Activated naive CD4-positive, alpha-beta T cell treated with anti-CD3 and anti-CD28 coated beads, Interleukin-2, amount 10 ng/mL, durations not matched to agents 7 days and 5 days (primary cell): ENCODE measurements around the gene CD44.

ENCODE experiments used
- CTCF ChIA-PET: fragments of 350-600 bp; sonication (Branson Sonifier 250); formaldehyde crosslinking; loops from one replicate; lab custom pipeline; 2021; ENCODE audit warnings: antibody characterized with exemption; lab: Charles Lee
- DNase-seq: peaks from one replicate; pipeline ENCODE4 v3.0.0-alpha.2; 2020
- H3K27ac Mint-ChIP-seq: one replicate; pipeline ENCODE4 v1.8.0; 2021; ENCODE audit warnings: mild to moderate bottlenecking, moderate library complexity, mixed read lengths
- H3K27me3 Mint-ChIP-seq: one replicate; pipeline ENCODE4 v1.8.0; 2021; ENCODE audit warnings: mild to moderate bottlenecking, mixed read lengths
- H3K36me3 Mint-ChIP-seq: one replicate; pipeline ENCODE4 v1.8.0; 2021; ENCODE audit warnings: mixed read lengths
- H3K4me1 Mint-ChIP-seq: one replicate; pipeline ENCODE4 v1.8.0; 2021; ENCODE audit warnings: mixed read lengths
- H3K4me3 Mint-ChIP-seq: one replicate; pipeline ENCODE4 v1.8.0; 2021; ENCODE audit warnings: mild to moderate bottlenecking, moderate library complexity, mixed read lengths
- H3K9me3 Mint-ChIP-seq: one replicate; pipeline ENCODE4 v1.8.0; 2021; ENCODE audit warnings: mixed read lengths

Gene CD44

DNA sequence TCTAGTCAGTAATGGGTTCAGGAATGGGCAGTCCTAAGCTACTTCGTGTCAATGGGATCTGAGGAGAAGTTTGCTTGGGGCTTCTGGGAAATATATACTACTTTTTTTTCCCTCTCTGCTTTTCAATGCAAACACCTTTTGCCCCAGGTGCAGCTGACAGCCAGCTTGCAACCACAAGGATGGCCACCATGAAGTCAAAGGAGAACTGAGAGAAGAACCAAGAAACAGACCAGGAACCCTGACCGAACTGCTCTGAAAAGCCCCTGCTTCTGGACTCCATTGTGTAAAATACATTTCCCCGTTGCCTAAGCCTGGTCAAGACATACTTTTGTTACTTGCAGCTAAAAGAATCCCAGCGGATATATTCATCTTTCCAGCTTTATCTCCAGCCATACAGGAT is 20.1 kb upstream of the CD44 start:
- DNase-seq = no peak
- H3K9me3 Mint-ChIP-seq = no peaks in the 10 kb centered on the region
- no peak overlapping the region for H3K27ac Mint-ChIP-seq
- peaks cover 1% of the 10 kb centered on the region for H3K36me3 Mint-ChIP-seq
- no peak overlapping the region for H3K4me3 Mint-ChIP-seq
- H3K4me1 Mint-ChIP-seq = peaks cover 38% of the 10 kb centered on the region
- CTCF ChIA-PET = interaction anchor here (3.2 kb wide), 1 partner anchor 16 kb away, joined by 11 read pairs; no protein-coding TSS in a partner anchor
- H3K27me3 Mint-ChIP-seq = peaks cover 36% of the 10 kb centered on the region

DNA sequence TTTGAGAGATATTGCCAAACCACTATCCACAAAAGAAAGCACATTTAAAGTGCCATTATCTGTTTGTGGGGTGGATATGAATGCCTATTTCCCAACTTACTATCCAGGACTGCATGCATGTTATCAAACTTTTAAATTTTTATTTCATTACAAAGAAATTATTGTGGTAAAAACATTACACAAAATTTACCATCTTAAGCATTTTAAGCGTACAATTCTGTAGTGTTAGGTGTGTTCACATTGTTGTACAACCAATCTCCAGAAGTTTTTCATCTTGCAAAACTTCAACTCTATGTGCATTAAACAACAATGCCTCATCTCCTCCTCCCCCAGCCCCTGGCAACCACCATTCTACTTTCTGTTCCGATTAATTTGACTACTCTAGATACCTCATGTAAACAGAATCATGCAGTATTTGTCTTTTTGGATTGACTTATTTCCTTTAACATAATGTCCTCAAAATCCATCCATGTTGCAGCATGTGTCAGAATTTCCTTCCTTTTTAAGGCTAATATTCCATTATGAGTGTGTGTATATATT is 17.6 kb upstream of the CD44 start:
- no peak overlapping the region for H3K27ac Mint-ChIP-seq
- no peaks in the 10 kb centered on the region for H3K9me3 Mint-ChIP-seq
- peaks cover 28% of the 10 kb centered on the region for H3K27me3 Mint-ChIP-seq
- CTCF ChIA-PET = no interaction called here
- H3K4me1 Mint-ChIP-seq = peaks cover 53% of the 10 kb centered on the region
- DNase-seq = no peak
- H3K4me3 Mint-ChIP-seq = no peak overlapping the region
- peaks cover 1% of the 10 kb centered on the region for H3K36me3 Mint-ChIP-seq

GRCh38 chr11:35122308-35122707 is 16.7 kb upstream of the CD44 start:
- CTCF ChIA-PET = no interaction called here
- H3K4me3 Mint-ChIP-seq = no peak overlapping the region
- peaks cover 62% of the 10 kb centered on the region for H3K4me1 Mint-ChIP-seq
- H3K36me3 Mint-ChIP-seq = peaks cover 1% of the 10 kb centered on the region
- DNase-seq = no peak
- peak overlapping the region; percentile 8 for H3K27ac Mint-ChIP-seq
- peaks cover 22% of the 10 kb centered on the region for H3K27me3 Mint-ChIP-seq
- H3K9me3 Mint-ChIP-seq = no peaks in the 10 kb centered on the region

- CTCF ChIA-PET = interaction anchor here (1.2 to 1.4 kb wide), 2 partner anchors 13 kb away, joined by 3 to 4 read pairs; no protein-coding TSS in a partner anchor
- Mint-ChIP-seq H3K27me3 (no peaks in the 10 kb centered on the region), H3K9me3 (no peaks in the 10 kb centered on the region), H3K27ac (peak overlapping the region; percentile 3), H3K4me1 (peaks cover 46% of the 10 kb centered on the region), H3K36me3 (peaks cover 1% of the 10 kb centered on the region), H3K4me3 (no peak overlapping the region)
- DNase-seq = peak; percentile 35
These were observed 12.7 kb upstream of the CD44 start for GRCh38 chr11:35126000-35126878.

DNA sequence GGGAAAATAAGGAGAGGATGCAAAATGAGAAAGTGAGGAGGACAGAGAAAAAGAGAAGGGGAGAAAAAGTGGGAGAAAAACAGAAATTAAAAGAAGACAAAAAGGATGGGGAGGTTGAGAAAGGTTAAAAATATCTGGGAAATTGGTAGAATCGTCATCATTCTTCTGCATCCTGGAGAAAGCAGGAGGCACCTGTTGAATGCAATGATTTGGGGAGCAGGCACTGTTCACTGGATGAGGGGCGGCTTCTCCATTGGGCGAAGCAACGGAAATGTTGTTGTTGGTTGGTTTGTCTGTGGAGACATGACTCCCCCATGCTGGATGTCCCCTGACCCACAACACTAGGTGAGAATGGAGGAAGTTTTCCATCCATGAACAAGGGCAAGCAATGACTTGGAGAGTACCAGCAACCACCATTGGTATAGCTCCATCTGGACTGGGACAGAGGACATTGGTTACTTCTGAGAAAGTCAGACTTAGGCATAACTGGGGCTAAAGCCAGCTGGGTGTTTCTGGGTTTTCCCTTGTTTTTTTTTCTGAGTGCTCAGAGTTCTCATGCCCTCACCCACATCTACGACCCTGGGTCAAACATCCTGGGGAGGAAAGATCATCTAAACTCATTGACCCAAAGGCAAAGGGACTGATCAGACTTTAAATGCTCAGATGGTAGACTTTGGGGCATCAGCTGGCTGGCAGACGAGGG is 11.9 kb upstream of the CD44 start:
- Mint-ChIP-seq H3K9me3 (no peaks in the 10 kb centered on the region), H3K4me1 (peaks cover 46% of the 10 kb centered on the region), H3K36me3 (no peaks in the 10 kb centered on the region), H3K4me3 (no peak overlapping the region), H3K27ac (no peak overlapping the region), H3K27me3 (peaks cover under 1% of the 10 kb centered on the region)
- CTCF ChIA-PET = no interaction called here
- DNase-seq = no peak

- H3K4me3 Mint-ChIP-seq = no peak overlapping the region
- no peak for DNase-seq
- H3K9me3 Mint-ChIP-seq = no peaks in the 10 kb centered on the region
- H3K4me1 Mint-ChIP-seq = peaks cover 43% of the 10 kb centered on the region
- peaks cover 4% of the 10 kb centered on the region for H3K27me3 Mint-ChIP-seq
- CTCF ChIA-PET = no interaction called here
- no peaks in the 10 kb centered on the region for H3K36me3 Mint-ChIP-seq
- no peak overlapping the region for H3K27ac Mint-ChIP-seq
These were observed 11.4 kb upstream of the CD44 start for GRCh38 chr11:35127619-35128018.

DNA sequence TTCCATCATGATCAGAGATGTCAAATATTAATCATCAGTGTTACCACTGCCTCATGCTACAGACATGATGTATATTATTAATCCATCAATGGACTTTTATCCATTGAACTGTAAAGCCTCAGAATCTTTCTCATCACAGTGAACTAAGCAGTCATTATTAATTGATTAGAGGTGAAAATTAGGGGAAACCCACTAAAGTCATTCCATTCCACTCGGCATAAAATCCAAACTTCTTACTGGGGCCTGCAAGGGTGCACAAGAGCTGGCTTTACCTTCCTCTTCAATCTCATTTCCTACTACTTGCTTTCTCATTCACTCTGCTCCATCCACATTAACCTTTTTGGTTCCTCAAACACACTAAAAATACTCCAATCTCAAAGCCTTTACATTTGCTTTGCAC is 7.9 kb upstream of the CD44 start:
- CTCF ChIA-PET = interaction anchor here (1.4 kb wide), 1 partner anchor 9 kb away, joined by 3 read pairs; no protein-coding TSS in a partner anchor
- Mint-ChIP-seq H3K9me3 (no peaks in the 10 kb centered on the region), H3K36me3 (no peaks in the 10 kb centered on the region), H3K4me3 (no peak overlapping the region), H3K27me3 (peaks cover 4% of the 10 kb centered on the region), H3K27ac (no peak overlapping the region), H3K4me1 (peaks cover 23% of the 10 kb centered on the region)
- DNase-seq = no peak

DNA sequence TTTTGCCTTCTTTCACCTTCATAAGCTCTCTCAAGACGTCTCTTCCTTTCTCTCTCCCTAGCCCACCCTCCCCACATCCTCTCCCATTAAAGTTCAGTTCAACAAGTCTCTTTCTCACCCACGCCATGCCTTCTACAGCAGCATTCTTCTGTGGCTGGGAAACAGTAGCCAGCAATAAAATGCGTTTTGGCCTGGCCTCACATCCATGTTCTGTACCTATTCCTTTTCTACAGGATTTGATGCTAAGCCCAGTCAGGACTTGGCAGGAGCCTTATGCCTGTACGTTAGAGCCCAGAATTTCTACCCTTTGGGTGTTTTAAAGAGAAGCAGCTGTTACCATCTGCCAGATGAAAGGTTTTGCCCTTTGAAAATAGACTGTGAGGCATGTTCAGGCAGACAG is 7.1 kb upstream of the CD44 start:
- H3K4me3 Mint-ChIP-seq = no peak overlapping the region
- peaks cover 4% of the 10 kb centered on the region for H3K27me3 Mint-ChIP-seq
- H3K27ac Mint-ChIP-seq = no peak overlapping the region
- CTCF ChIA-PET = no interaction called here
- peaks cover 18% of the 10 kb centered on the region for H3K4me1 Mint-ChIP-seq
- no peaks in the 10 kb centered on the region for H3K9me3 Mint-ChIP-seq
- H3K36me3 Mint-ChIP-seq = no peaks in the 10 kb centered on the region
- no peak for DNase-seq

- CTCF ChIA-PET = interaction anchor here (1.4 kb wide), 1 partner anchor 8 kb away, joined by 4 read pairs; no protein-coding TSS in a partner anchor
- Mint-ChIP-seq H3K9me3 (no peaks in the 10 kb centered on the region), H3K4me1 (peaks cover 30% of the 10 kb centered on the region), H3K27ac (no peak overlapping the region), H3K27me3 (peaks cover 7% of the 10 kb centered on the region), H3K36me3 (no peaks in the 10 kb centered on the region), H3K4me3 (no peak overlapping the region)
- no peak for DNase-seq
These were observed 5.3 kb upstream of the CD44 start for GRCh38 chr11:35133656-35134055.

- Mint-ChIP-seq H3K27ac (no peak overlapping the region), H3K27me3 (peaks cover 7% of the 10 kb centered on the region), H3K4me3 (no peak overlapping the region), H3K4me1 (peaks cover 31% of the 10 kb centered on the region), H3K36me3 (peaks cover 3% of the 10 kb centered on the region), H3K9me3 (no peaks in the 10 kb centered on the region)
- CTCF ChIA-PET = no interaction called here
- no peak for DNase-seq
These were observed 4.4 kb upstream of the CD44 start for GRCh38 chr11:35134403-35135148.

- CTCF ChIA-PET = no interaction called here
- Mint-ChIP-seq H3K27me3 (peaks cover 7% of the 10 kb centered on the region), H3K4me3 (no peak overlapping the region), H3K9me3 (no peaks in the 10 kb centered on the region), H3K4me1 (peaks cover 31% of the 10 kb centered on the region), H3K36me3 (peaks cover 6% of the 10 kb centered on the region), H3K27ac (no peak overlapping the region)
- DNase-seq = no peak
These were observed 3.7 kb upstream of the CD44 start for GRCh38 chr11:35135222-35135621.

DNA sequence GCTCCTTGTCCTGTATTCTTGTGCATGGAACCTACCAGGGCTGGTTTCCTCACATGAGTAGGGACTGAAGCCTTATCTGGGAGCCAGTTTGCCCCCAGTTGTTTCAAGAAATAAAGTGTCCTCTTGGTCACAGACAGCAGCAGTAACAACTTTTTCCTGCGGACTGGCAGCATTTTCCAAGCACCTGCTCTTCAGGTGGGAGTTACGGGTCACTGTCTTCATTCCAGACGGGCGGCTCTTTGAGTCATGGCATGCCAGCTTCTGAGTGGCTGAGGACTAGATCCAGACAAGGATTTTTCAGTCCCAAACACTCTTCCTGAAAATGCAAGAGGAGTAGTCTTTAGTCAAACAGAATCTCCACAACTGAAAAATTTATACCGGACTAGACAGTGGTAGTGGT is 2.7 kb upstream of the CD44 start:
- CTCF ChIA-PET = no interaction called here
- H3K27ac Mint-ChIP-seq = no peak overlapping the region

DNA sequence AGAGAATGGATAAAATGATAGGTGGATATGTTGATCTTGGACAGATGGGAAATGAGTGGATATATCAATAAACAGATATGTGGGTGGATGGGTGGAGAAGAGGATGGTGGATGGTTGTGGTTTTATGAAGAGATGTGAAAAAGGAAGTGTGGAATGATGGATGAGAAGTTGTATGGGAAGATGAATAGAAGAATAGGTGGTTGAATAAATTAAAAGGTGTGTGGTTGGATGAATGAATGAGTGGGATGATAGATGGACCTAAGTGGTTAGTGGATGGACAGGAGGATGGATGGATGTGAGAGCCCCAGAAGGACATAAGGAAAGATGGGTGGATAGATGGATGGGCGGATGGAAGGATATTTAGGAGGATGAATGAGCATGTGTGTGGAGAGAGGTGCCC is 913 bp upstream of the CD44 start:
- Mint-ChIP-seq H3K9me3 (no peaks in the 10 kb centered on the region), H3K27ac (peak overlapping the region; percentile 15), H3K36me3 (peaks cover 27% of the 10 kb centered on the region), H3K4me3 (peak overlapping the region; percentile 88), H3K4me1 (peaks cover 37% of the 10 kb centered on the region), H3K27me3 (peaks cover 3% of the 10 kb centered on the region)
- CTCF ChIA-PET = interaction anchor here (0.6 to 6.7 kb wide), 4 partner anchors 17 to 100 kb away, joined by 3 to 95 read pairs (median 7); no protein-coding TSS in a partner anchor
- no peak for DNase-seq

More for the DNA sequence above, 2.7 kb upstream of the CD44 start:
- peaks cover 14% of the 10 kb centered on the region for H3K36me3 Mint-ChIP-seq
- H3K9me3 Mint-ChIP-seq = no peaks in the 10 kb centered on the region
- H3K4me3 Mint-ChIP-seq = no peak overlapping the region
- peaks cover 7% of the 10 kb centered on the region for H3K27me3 Mint-ChIP-seq
- H3K4me1 Mint-ChIP-seq = peaks cover 33% of the 10 kb centered on the region
- DNase-seq = no peak

- DNase-seq = no peak
- peak overlapping the region; percentile 88 for H3K4me3 Mint-ChIP-seq
- H3K4me1 Mint-ChIP-seq = peaks cover 42% of the 10 kb centered on the region
- peaks cover 3% of the 10 kb centered on the region for H3K27me3 Mint-ChIP-seq
- H3K9me3 Mint-ChIP-seq = no peaks in the 10 kb centered on the region
- peak overlapping the region; percentile 94 for H3K27ac Mint-ChIP-seq
- CTCF ChIA-PET = interaction anchor here (0.6 to 6.7 kb wide), 4 partner anchors 16 to 100 kb away, joined by 3 to 95 read pairs (median 7); no protein-coding TSS in a partner anchor
- peaks cover 29% of the 10 kb centered on the region for H3K36me3 Mint-ChIP-seq
These were observed 397 bp upstream of the CD44 start for GRCh38 chr11:35138606-35138942.
